ENCODE results near the gene OVAAL.

GRCh38 chr1:180600343-180600742 lies 41.6 kb downstream of the OVAAL start:
- TF ChIP-seq EZH2 (IDR thresholded peaks at IDR 0.05; ENCODE audit: insufficient read depth, poor library complexity, severe bottlenecking), result no peak
- no peak for TF ChIP-seq EZH2phosphoT487 (IDR thresholded peaks at IDR 0.05; ENCODE audit: insufficient read depth, low read depth)
